Mucosa of descending colon (tissue), 3 donors: ENCODE results near the gene SLC23A3. TPM values are rescaled to one million over a fixed set of nuclear protein-coding genes. Genes with fewer than 3 reads are reported as not detected.

Source experiments
- ATAC-seq: fragments of 200-7000 bp; cut with Tn5 transposase; one replicate; pipeline ENCODE4 v1.9.1; 2020; ENCODE audit warnings: mild to moderate bottlenecking, moderate library complexity
- DNase-seq, 3 donors: peaks; one replicate each; pipeline ENCODE4 v3.0.0-alpha.2; 2020
- H3K36me3 ChIP-seq: fragments of 200-600 bp; one replicate; pipeline ENCODE4 v1.8.0; 2021; ENCODE audit warnings: low read depth, mild to moderate bottlenecking
- H3K4me1 ChIP-seq: fragments of 200-600 bp; one replicate; pipeline ENCODE4 v1.8.0; 2021; ENCODE audit warnings: low read depth, mild to moderate bottlenecking
- H3K4me3 ChIP-seq: fragments of 200-600 bp; one replicate; pipeline ENCODE4 v1.8.0; 2021; ENCODE audit warnings: mild to moderate bottlenecking
- H3K9me3 ChIP-seq: fragments of 200-600 bp; one replicate; pipeline ENCODE4 v1.8.0; 2021; ENCODE audit warnings: mild to moderate bottlenecking
- CTCF ChIP-seq: fragments of 200-600 bp; IDR thresholded peaks from one replicate; pipeline ENCODE4 v1.8.0; 2022; ENCODE audit warnings: antibody characterized with exemption, mild to moderate bottlenecking
- intact Hi-C, 2 donors: fragments of 100-400 bp; cut with DNase I in 1 of 2; cut with micrococcal nuclease in 1 of 2; formaldehyde crosslinking; loops; one replicate each; pipeline versions ENCODE4 v1.11.0 to v1.11.1; 2022; cut with DNase I, micrococcal nuclease
- total RNA-seq, 3 donors: library from RNA; stranded (reverse); fragmentation: NEBNext Ultra II Directional in 2 of 3; extraction: Animal tissue kit (Norgen Biotek cat#: 25700) in 2 of 3; gene quantifications; one replicate each; pipeline versions ENCODE4 v1.2.1 to v1.2.4, GENCODE V29; 2021 to 2023
- donor health status: DM: no; HTN: no; CAD: no; lungs with moderate emphysema.
- donor health status: DM: no; HTN: no; CAD: no.
- donor health status: DM: no; HTN: yes; CAD: no.

The SLC23A3 gene
- total RNA-seq, 3 donors from 2014 or later: 5.8 to 13.6 (median 7.6) TPM

GRCh38 chr2:219183151-219183772, 13.4 kb upstream of the SLC23A3 start:
- Histone ChIP-seq H3K36me3 (peaks cover 4% of the 10 kb centered on the region), H3K9me3 (no peaks in the 10 kb centered on the region), H3K4me1 (peaks cover 33% of the 10 kb centered on the region), H3K4me3 (no peak overlapping the region)
- DNase-seq: peak in 1 of 3 donors; percentile 46
- no peak for TF ChIP-seq CTCF
- intact Hi-C loops: no loop called here
- ATAC-seq: peak; percentile 80

- ATAC-seq (peak; percentile 56), DNase-seq (peak; percentile 59 to 62 (median 62))
- intact Hi-C loops: no loop called here
- TF ChIP-seq CTCF: no peak
- peaks cover 4% of the 10 kb centered on the region for H3K36me3 ChIP-seq
- no peak overlapping the region for H3K4me3 ChIP-seq
- H3K9me3 ChIP-seq: no peaks in the 10 kb centered on the region
- H3K4me1 ChIP-seq: peaks cover 33% of the 10 kb centered on the region
Measured at GRCh38 chr2:219182331-219183150, 12.7 kb upstream of the SLC23A3 start.

- intact Hi-C loops: no loop called here
- ATAC-seq: no peak
- Histone ChIP-seq H3K4me1 (peaks cover 33% of the 10 kb centered on the region), H3K4me3 (no peak overlapping the region), H3K9me3 (no peaks in the 10 kb centered on the region), H3K36me3 (peaks cover 4% of the 10 kb centered on the region)
- TF ChIP-seq CTCF: no peak
- DNase-seq: no peak
Measured at GRCh38 chr2:219181531-219181930, 11.7 kb upstream of the SLC23A3 start.

GRCh38 chr2:219180961-219181360, 11.1 kb upstream of the SLC23A3 start:
- DNase-seq: no peak
- H3K9me3 ChIP-seq: no peaks in the 10 kb centered on the region
- no peak for ATAC-seq
- no peak overlapping the region for H3K4me3 ChIP-seq
- intact Hi-C loops: no loop called here
- TF ChIP-seq CTCF: no peak
- H3K4me1 ChIP-seq: peaks cover 33% of the 10 kb centered on the region
- H3K36me3 ChIP-seq: peaks cover 4% of the 10 kb centered on the region

GRCh38 chr2:219179601-219180465, 10.0 kb upstream of the SLC23A3 start:
- peaks cover 4% of the 10 kb centered on the region for H3K36me3 ChIP-seq
- H3K9me3 ChIP-seq: no peaks in the 10 kb centered on the region
- no peak for TF ChIP-seq CTCF
- H3K4me1 ChIP-seq: peaks cover 45% of the 10 kb centered on the region
- no peak for ATAC-seq
- H3K4me3 ChIP-seq: no peak overlapping the region
- no peak for DNase-seq
- intact Hi-C loops: no loop called here
